ENCODE measurements around the gene JUNB. TPM values are rescaled to one million over a fixed set of nuclear protein-coding genes. Genes with fewer than 3 reads are reported as not detected.

Gene JUNB
- total RNA-seq (2012; rRNA removed) = 103 and 132 TPM in 2 replicates

- Histone ChIP-seq H3K27me3 (ENCODE audit: control insufficient read depth, insufficient read depth, low read length) (no peaks in the 10 kb centered on the region), H3K9ac (ENCODE audit: low read depth, low read length) (peak within 1 kb of the TSS; percentile 98), H3K4me2 (ENCODE audit: low read length) (peak within 1 kb of the TSS; percentile 91), H3K36me3 (ENCODE audit: insufficient read depth, low read length) (peaks cover 10% of the 10 kb centered on the region), H3K4me1 (ENCODE audit: control insufficient read depth, insufficient read depth, low read length) (peaks cover 51% of the 10 kb centered on the region), H3K4me3 (ENCODE audit: low read length) (peak within 1 kb of the TSS; percentile 96), H3K9me3 (replicated peaks; ENCODE audit: low read length) (no peaks in the 10 kb centered on the region)
These were observed at the start of gene JUNB for GRCh38 chr19:12791345-12792050. Gene JUNB (plus strand): TSS chr19:12791486. CDS start chr19:12791772, 286 bp downstream.

- Histone ChIP-seq H3K4me2 (ENCODE audit: low read length) (no peak overlapping the region), H3K4me3 (ENCODE audit: low read length) (no peak overlapping the region), H3K9me3 (replicated peaks; ENCODE audit: low read length) (no peaks in the 10 kb centered on the region), H3K36me3 (ENCODE audit: insufficient read depth, low read length) (peaks cover 34% of the 10 kb centered on the region), H3K27me3 (ENCODE audit: control insufficient read depth, insufficient read depth, low read length) (no peaks in the 10 kb centered on the region), H3K9ac (ENCODE audit: low read depth, low read length) (no peak overlapping the region), H3K4me1 (ENCODE audit: control insufficient read depth, insufficient read depth, low read length) (peaks cover 13% of the 10 kb centered on the region)
These were observed 46.0 kb upstream of the JUNB start for GRCh38 chr19:12745166-12745897.

DNA sequence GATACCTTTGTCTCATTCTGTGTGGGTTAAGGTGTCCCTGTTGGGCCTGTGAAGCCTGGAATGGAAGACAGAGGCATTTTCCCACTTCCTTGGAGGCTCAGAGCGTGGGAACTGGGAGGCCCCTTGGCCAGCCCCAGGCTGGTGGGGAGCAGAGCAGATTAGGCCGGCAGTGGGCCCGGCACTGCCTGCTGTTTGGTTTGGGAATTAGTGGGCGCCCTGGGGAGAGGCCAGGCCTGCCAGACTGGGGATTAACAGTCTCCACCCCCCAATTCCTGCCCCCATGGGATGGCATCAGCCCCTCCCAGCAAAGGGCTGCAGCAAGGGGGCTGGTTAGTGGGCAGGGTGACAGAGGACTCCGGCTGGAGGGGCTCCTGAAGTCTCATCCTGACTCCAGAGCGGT, 42.8 kb upstream of the JUNB start:
- Histone ChIP-seq H3K4me1 (ENCODE audit: control insufficient read depth, insufficient read depth, low read length) (peaks cover 25% of the 10 kb centered on the region), H3K9me3 (replicated peaks; ENCODE audit: low read length) (no peaks in the 10 kb centered on the region), H3K4me2 (ENCODE audit: low read length) (no peak overlapping the region), H3K36me3 (ENCODE audit: insufficient read depth, low read length) (peaks cover 28% of the 10 kb centered on the region), H3K9ac (ENCODE audit: low read depth, low read length) (no peak overlapping the region), H3K4me3 (ENCODE audit: low read length) (no peak overlapping the region), H3K27me3 (ENCODE audit: control insufficient read depth, insufficient read depth, low read length) (no peaks in the 10 kb centered on the region)

DNA sequence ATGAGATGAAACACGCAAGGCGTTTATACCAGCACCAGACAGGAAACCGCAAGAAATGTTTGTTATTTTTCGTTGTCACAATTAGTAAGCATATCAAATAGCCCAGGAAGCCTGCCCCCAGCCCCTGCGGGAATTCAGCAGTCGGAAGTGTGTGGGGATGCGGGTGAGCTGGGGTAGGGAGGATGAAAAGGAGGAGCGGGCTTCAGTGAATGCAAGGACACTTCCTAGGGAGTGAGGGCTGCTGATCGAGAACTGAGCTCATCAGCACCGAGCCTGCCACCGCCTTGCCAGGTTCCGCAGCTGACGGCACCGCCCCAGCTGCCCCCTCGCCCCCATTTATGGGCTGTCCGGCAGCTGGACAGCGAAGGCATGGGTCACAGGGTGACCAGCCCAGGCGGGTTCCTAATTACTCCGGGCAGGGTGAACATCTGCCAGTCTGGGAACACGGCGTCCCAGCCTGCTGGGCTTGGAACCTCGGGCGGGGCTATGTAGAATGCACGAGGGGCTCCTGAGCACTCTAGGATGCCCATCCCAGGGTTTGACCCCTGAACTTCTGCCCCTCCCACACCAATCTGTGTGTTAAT, 41.3 kb upstream of the JUNB start:
- H3K36me3 ChIP-seq (ENCODE audit: insufficient read depth, low read length) = peaks cover 24% of the 10 kb centered on the region
- peak overlapping the region; percentile 57 for H3K9ac ChIP-seq (ENCODE audit: low read depth, low read length)
- no peaks in the 10 kb centered on the region for H3K9me3 ChIP-seq (replicated peaks; ENCODE audit: low read length)
- H3K4me2 ChIP-seq (ENCODE audit: low read length) = peak overlapping the region; percentile 83
- H3K4me1 ChIP-seq (ENCODE audit: control insufficient read depth, insufficient read depth, low read length) = peaks cover 25% of the 10 kb centered on the region
- H3K27me3 ChIP-seq (ENCODE audit: control insufficient read depth, insufficient read depth, low read length) = no peaks in the 10 kb centered on the region
- peak overlapping the region; percentile 57 for H3K4me3 ChIP-seq (ENCODE audit: low read length)

GRCh38 chr19:12750851-12751250, 40.4 kb upstream of the JUNB start:
- H3K4me2 ChIP-seq (ENCODE audit: low read length) = peak overlapping the region; percentile 83
- H3K9ac ChIP-seq (ENCODE audit: low read depth, low read length) = peak overlapping the region; percentile 57
- peaks cover 16% of the 10 kb centered on the region for H3K36me3 ChIP-seq (ENCODE audit: insufficient read depth, low read length)
- peaks cover 25% of the 10 kb centered on the region for H3K4me1 ChIP-seq (ENCODE audit: control insufficient read depth, insufficient read depth, low read length)
- peak overlapping the region; percentile 57 for H3K4me3 ChIP-seq (ENCODE audit: low read length)
- H3K9me3 ChIP-seq (replicated peaks; ENCODE audit: low read length) = no peaks in the 10 kb centered on the region
- H3K27me3 ChIP-seq (ENCODE audit: control insufficient read depth, insufficient read depth, low read length) = no peaks in the 10 kb centered on the region

DNA sequence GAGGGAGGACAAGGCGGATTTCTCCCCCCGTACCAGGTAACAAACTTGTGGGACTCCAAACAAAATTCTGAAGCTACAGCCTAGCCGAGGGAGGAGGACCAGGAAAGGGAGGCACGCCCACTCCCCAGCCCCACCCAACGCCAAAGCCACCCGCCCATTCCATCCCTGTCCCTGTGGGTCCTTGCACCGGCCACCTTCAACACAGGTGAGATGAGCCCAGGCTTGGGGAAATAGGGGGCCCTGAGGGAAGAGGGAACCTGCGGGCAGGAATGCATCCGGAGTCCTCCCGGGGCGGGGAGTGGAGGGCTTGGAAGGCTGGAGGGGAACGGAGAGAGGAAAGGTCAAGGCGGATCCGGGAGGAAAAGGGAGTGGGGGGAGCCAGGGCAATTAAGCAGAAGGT, 39.7 kb upstream of the JUNB start, which contains the start of gene BEST2:
BEST2 (plus strand) TSS at position 157 of the 400 bp plus-strand sequence. CDS start 802 bp downstream, outside the sequence.
- Histone ChIP-seq H3K9ac (ENCODE audit: low read depth, low read length) (peak within 1 kb of the TSS; percentile 57), H3K4me1 (ENCODE audit: control insufficient read depth, insufficient read depth, low read length) (peaks cover 25% of the 10 kb centered on the region), H3K36me3 (ENCODE audit: insufficient read depth, low read length) (peaks cover 11% of the 10 kb centered on the region), H3K4me3 (ENCODE audit: low read length) (peak within 1 kb of the TSS; percentile 57), H3K4me2 (ENCODE audit: low read length) (peak within 1 kb of the TSS; percentile 83), H3K27me3 (ENCODE audit: control insufficient read depth, insufficient read depth, low read length) (no peaks in the 10 kb centered on the region), H3K9me3 (replicated peaks; ENCODE audit: low read length) (no peaks in the 10 kb centered on the region)

- no peaks in the 10 kb centered on the region for H3K27me3 ChIP-seq (ENCODE audit: control insufficient read depth, insufficient read depth, low read length)
- no peak overlapping the region for H3K9ac ChIP-seq (ENCODE audit: low read depth, low read length)
- peaks cover 7% of the 10 kb centered on the region for H3K36me3 ChIP-seq (ENCODE audit: insufficient read depth, low read length)
- H3K9me3 ChIP-seq (replicated peaks; ENCODE audit: low read length) = no peaks in the 10 kb centered on the region
- H3K4me1 ChIP-seq (ENCODE audit: control insufficient read depth, insufficient read depth, low read length) = peaks cover 25% of the 10 kb centered on the region
- no peak overlapping the region for H3K4me3 ChIP-seq (ENCODE audit: low read length)
- no peak overlapping the region for H3K4me2 ChIP-seq (ENCODE audit: low read length)
These were observed 39.1 kb upstream of the JUNB start for GRCh38 chr19:12752056-12752781.

DNA sequence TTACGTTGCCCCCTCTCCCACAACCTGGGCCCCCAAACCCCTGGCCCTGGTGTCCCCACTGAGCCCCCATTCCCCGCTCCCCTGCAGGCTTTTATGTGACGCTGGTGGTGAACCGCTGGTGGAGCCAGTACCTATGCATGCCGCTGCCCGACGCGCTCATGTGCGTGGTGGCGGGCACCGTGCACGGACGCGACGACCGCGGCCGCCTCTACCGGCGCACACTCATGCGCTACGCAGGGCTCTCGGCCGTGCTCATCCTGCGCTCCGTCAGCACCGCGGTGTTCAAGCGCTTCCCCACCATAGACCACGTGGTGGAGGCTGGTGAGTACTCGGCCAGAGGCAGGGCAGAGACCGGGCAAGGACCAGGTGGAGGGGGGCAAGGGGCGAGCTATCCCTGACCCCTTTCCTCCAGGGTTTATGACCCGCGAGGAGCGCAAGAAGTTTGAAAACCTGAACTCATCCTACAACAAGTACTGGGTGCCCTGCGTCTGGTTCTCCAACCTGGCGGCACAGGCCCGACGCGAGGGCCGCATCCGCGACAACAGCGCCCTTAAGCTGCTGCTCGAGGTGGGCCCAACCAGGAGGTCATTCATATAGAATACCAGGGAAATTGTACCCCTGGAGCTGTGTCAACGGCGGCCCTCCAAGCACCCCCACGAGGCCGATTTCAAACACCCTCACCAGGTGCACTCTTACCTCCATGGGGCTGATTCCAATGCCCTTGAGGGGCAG, 36.7 kb upstream of the JUNB start:
- no peaks in the 10 kb centered on the region for H3K27me3 ChIP-seq (ENCODE audit: control insufficient read depth, insufficient read depth, low read length)
- H3K4me2 ChIP-seq (ENCODE audit: low read length) = no peak overlapping the region
- no peaks in the 10 kb centered on the region for H3K9me3 ChIP-seq (replicated peaks; ENCODE audit: low read length)
- no peaks in the 10 kb centered on the region for H3K36me3 ChIP-seq (ENCODE audit: insufficient read depth, low read length)
- no peak overlapping the region for H3K4me3 ChIP-seq (ENCODE audit: low read length)
- peaks cover 20% of the 10 kb centered on the region for H3K4me1 ChIP-seq (ENCODE audit: control insufficient read depth, insufficient read depth, low read length)
- no peak overlapping the region for H3K9ac ChIP-seq (ENCODE audit: low read depth, low read length)

DNA sequence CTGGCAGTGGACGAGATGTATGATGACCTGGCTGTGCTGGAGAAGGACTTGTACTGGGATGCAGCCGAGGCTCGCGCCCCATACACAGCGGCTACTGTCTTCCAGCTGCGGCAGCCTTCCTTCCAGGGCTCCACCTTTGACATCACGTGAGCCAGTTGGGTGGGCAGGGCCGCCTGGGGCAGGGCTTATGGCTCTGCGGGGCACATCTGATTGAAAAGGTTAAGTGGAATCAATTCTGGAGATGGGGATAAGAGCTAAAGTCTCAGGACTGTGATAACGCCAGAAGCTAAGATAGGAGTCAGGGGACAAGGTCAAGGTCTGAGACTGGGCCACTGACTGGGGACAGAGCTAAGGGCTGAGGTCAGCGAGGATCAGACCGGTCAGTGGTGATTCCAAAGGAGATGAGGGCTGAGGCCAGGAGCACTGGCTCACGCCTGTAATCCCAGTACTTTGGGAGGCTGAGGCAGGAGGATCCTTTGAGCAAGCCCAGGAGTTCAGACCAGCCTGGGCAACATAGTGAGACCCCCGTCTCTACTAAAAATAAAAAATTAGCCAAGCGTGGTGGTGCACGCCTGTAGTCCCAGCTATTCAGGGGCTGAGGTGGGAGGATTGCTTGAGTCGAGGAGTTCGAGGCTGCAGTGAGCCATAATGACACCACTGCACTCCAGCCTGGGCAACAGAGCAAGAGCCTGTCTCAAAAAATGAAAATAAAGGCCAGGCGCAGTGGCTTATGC, 35.0 kb upstream of the JUNB start:
- H3K4me3 ChIP-seq (ENCODE audit: low read length) = no peak overlapping the region

GRCh38 chr19:12757544-12758274, 33.6 kb upstream of the JUNB start:
- Histone ChIP-seq H3K36me3 (ENCODE audit: insufficient read depth, low read length) (no peaks in the 10 kb centered on the region), H3K27me3 (ENCODE audit: control insufficient read depth, insufficient read depth, low read length) (no peaks in the 10 kb centered on the region), H3K9ac (ENCODE audit: low read depth, low read length) (peak overlapping the region; percentile 61), H3K4me2 (ENCODE audit: low read length) (peak overlapping the region; percentile 70), H3K4me3 (ENCODE audit: low read length) (peak overlapping the region; percentile 66), H3K9me3 (replicated peaks; ENCODE audit: low read length) (no peaks in the 10 kb centered on the region), H3K4me1 (ENCODE audit: control insufficient read depth, insufficient read depth, low read length) (no peaks in the 10 kb centered on the region)

More for the DNA sequence above, 35.0 kb upstream of the JUNB start:
- H3K27me3 ChIP-seq (ENCODE audit: control insufficient read depth, insufficient read depth, low read length) = no peaks in the 10 kb centered on the region
- H3K9ac ChIP-seq (ENCODE audit: low read depth, low read length) = no peak overlapping the region
- peaks cover 3% of the 10 kb centered on the region for H3K4me1 ChIP-seq (ENCODE audit: control insufficient read depth, insufficient read depth, low read length)
- no peak overlapping the region for H3K4me2 ChIP-seq (ENCODE audit: low read length)
- no peaks in the 10 kb centered on the region for H3K9me3 ChIP-seq (replicated peaks; ENCODE audit: low read length)
- no peaks in the 10 kb centered on the region for H3K36me3 ChIP-seq (ENCODE audit: insufficient read depth, low read length)

All from skeletal muscle satellite cell (primary cell).